ENCODE measurements around the gene YBX3.

Gene YBX3

DNA sequence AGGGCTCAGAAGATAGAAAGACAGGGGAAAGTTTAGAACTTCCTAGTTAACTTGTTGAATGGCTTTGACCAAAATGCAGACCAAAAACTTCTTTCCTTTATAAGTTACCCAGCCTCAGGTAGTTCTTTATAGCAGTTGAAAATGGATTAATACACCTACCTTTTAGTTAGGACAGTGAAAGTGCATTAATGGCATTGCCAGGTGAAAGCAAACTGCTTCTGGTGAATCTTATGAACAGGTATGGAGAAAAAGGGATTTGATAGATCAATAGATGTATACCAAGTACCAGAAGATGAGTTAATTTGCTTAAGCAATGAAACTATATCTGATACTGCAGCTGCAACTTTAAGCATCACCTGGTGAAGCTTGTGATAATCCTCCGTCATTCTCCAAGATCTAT lies 35.1 kb downstream of the YBX3 start:
- TF ChIP-seq YY1 (IDR thresholded peaks at IDR 0.05; ENCODE audit: low read depth) (no peak), TCF12 (IDR thresholded peaks at IDR 0.05; ENCODE audit: low read depth) (no peak), NFIC (IDR thresholded peaks at IDR 0.05) (no peak), TEAD4 (IDR thresholded peaks at IDR 0.05) (no peak), CEBPB (IDR thresholded peaks at IDR 0.05) (no peak), ZBTB7A (IDR thresholded peaks at IDR 0.05; ENCODE audit: low read depth) (no peak), EGR1 (IDR thresholded peaks at IDR 0.05) (no peak)
- TF ChIP-seq, protein P1, sequence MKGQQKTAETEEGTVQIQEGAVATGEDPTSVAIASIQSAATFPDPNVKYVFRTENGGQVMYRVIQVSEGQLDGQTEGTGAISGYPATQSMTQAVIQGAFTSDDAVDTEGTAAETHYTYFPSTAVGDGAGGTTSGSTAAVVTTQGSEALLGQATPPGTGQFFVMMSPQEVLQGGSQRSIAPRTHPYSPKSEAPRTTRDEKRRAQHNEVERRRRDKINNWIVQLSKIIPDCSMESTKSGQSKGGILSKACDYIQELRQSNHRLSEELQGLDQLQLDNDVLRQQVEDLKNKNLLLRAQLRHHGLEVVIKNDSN (IDR thresholded peaks at IDR 0.05), result no peak

DNA sequence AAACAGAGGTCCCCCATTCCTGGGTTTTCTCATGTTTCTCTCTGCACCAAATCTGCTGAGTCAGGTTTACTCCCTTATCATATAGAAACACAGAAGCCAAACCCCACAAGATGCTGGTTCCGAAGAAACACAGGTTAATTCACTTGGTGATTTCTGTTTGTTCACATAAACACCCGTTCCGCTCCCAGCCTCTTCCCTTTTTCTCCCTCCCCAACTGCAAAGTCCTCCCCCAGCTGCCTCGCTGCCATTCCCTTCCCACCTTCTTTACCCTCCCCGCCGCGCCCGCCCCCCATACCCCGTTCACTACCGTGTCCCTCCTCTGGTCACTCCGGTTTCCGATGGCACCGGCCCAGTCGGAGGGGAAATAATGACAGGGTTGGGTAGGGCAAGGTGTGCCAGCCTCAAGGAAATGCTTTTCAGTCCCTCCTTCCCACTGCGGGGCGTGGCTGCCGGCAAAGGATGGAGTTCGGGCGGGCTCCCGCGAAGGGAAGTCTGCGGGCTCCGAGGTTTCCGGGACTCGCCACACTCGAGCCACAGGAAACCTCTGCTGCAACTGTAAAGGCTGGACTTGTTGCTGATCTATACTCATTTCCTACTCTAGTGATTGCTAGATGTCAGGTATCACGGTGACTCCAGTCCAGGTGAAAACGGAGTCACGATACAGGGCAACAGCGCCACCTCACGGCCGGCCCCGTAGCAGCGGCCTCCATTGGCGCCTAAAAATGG lies 49.3 kb downstream of the YBX3 start, which contains the start of gene STYK1:
STYK1 (minus strand) TSS at position 394 of the 726 bp plus-strand sequence. CDS start 39,434 bp downstream, outside the sequence.
- TF ChIP-seq, protein P2, sequence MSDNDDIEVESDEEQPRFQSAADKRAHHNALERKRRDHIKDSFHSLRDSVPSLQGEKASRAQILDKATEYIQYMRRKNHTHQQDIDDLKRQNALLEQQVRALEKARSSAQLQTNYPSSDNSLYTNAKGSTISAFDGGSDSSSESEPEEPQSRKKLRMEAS (IDR thresholded peaks at IDR 0.05), result peak; percentile 75
- TF ChIP-seq TAF1 (IDR thresholded peaks at IDR 0.05; ENCODE audit: low read depth) (peak; percentile 60), EGR1 (IDR thresholded peaks at IDR 0.05) (no peak), NFIC (IDR thresholded peaks at IDR 0.05) (0 out of 2 replicates have a peak, but pooled peaks have one; percentile 53), ZBTB7A (IDR thresholded peaks at IDR 0.05; ENCODE audit: low read depth) (0 out of 2 replicates have a peak, but pooled peaks have one; percentile 48), TEAD4 (IDR thresholded peaks at IDR 0.05) (peak; percentile 22; the same call in 1 of the 2 replicates), FOXM1 (IDR thresholded peaks at IDR 0.05; ENCODE audit: borderline replicate concordance, low read depth) (peak; percentile 26; the same call in 1 of the 2 replicates), CREB1 (IDR thresholded peaks at IDR 0.05; ENCODE audit: low read depth) (no peak), CEBPB (IDR thresholded peaks at IDR 0.05) (peak; percentile 39; the same call in 1 of the 2 replicates), YY1 (IDR thresholded peaks at IDR 0.05; ENCODE audit: low read depth) (peak; percentile 82), TCF12 (IDR thresholded peaks at IDR 0.05; ENCODE audit: low read depth) (no peak), EP300 (IDR thresholded peaks at IDR 0.05; ENCODE audit: borderline replicate concordance) (peak; percentile 35; the same call in 1 of the 2 replicates), RAD21 (IDR thresholded peaks at IDR 0.05; ENCODE audit: low read depth) (peak; percentile 95)
- TF ChIP-seq, protein P3, sequence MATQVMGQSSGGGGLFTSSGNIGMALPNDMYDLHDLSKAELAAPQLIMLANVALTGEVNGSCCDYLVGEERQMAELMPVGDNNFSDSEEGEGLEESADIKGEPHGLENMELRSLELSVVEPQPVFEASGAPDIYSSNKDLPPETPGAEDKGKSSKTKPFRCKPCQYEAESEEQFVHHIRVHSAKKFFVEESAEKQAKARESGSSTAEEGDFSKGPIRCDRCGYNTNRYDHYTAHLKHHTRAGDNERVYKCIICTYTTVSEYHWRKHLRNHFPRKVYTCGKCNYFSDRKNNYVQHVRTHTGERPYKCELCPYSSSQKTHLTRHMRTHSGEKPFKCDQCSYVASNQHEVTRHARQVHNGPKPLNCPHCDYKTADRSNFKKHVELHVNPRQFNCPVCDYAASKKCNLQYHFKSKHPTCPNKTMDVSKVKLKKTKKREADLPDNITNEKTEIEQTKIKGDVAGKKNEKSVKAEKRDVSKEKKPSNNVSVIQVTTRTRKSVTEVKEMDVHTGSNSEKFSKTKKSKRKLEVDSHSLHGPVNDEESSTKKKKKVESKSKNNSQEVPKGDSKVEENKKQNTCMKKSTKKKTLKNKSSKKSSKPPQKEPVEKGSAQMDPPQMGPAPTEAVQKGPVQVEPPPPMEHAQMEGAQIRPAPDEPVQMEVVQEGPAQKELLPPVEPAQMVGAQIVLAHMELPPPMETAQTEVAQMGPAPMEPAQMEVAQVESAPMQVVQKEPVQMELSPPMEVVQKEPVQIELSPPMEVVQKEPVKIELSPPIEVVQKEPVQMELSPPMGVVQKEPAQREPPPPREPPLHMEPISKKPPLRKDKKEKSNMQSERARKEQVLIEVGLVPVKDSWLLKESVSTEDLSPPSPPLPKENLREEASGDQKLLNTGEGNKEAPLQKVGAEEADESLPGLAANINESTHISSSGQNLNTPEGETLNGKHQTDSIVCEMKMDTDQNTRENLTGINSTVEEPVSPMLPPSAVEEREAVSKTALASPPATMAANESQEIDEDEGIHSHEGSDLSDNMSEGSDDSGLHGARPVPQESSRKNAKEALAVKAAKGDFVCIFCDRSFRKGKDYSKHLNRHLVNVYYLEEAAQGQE (IDR thresholded peaks at IDR 0.05; ENCODE audit: low read depth), result no peak
- TF ChIP-seq, protein P1 (IDR thresholded peaks at IDR 0.05), result no peak

DNA sequence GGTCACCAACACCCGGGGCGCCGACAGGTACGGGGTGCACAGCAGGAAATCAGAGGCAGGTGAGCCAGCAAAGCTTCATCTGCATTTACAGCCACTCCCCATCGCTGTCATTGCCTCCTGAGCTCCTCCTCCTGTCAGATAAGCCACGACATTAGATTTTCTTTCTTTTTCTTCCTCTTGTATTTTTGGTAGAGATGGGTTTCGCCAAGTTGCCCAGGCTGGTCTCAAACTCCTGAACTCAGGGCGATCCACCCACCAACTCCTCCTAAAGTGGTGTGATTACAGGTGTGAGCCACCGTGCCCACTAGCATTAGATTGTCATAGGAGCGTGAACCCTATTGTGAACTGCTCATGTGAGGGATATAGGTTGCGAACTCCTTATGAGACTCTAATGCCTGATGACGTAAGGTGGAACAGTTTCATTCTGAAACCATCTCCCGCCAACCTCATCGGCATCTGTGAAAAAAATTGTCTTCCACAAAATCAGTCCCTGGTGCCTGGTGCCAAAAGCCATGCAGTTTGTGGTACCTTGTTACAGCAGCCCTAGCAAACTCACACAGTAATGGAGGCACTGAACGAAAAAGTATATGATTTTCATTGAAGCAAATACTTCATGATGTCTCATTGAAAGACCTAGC lies 50.8 kb downstream of the YBX3 start:
- TF ChIP-seq TEAD4 (IDR thresholded peaks at IDR 0.05), result no peak
- TF ChIP-seq, protein P3 (IDR thresholded peaks at IDR 0.05; ENCODE audit: low read depth), result no peak
- TF ChIP-seq, protein P2 (IDR thresholded peaks at IDR 0.05), result no peak
- no peak for TF ChIP-seq CREB1 (IDR thresholded peaks at IDR 0.05; ENCODE audit: low read depth)
- no peak for TF ChIP-seq NFIC (IDR thresholded peaks at IDR 0.05)
- TF ChIP-seq TAF1 (IDR thresholded peaks at IDR 0.05; ENCODE audit: low read depth), result no peak
- no peak for TF ChIP-seq TCF12 (IDR thresholded peaks at IDR 0.05; ENCODE audit: low read depth)
- no peak for TF ChIP-seq EP300 (IDR thresholded peaks at IDR 0.05; ENCODE audit: borderline replicate concordance)
- TF ChIP-seq ZBTB7A (IDR thresholded peaks at IDR 0.05; ENCODE audit: low read depth), result no peak
- TF ChIP-seq, protein P1 (IDR thresholded peaks at IDR 0.05), result no peak
- TF ChIP-seq EGR1 (IDR thresholded peaks at IDR 0.05), result no peak
- TF ChIP-seq YY1 (IDR thresholded peaks at IDR 0.05; ENCODE audit: low read depth), result no peak
- no peak for TF ChIP-seq RAD21 (IDR thresholded peaks at IDR 0.05; ENCODE audit: low read depth)
- no peak for TF ChIP-seq CEBPB (IDR thresholded peaks at IDR 0.05)
- TF ChIP-seq FOXM1 (IDR thresholded peaks at IDR 0.05; ENCODE audit: borderline replicate concordance, low read depth), result no peak

DNA sequence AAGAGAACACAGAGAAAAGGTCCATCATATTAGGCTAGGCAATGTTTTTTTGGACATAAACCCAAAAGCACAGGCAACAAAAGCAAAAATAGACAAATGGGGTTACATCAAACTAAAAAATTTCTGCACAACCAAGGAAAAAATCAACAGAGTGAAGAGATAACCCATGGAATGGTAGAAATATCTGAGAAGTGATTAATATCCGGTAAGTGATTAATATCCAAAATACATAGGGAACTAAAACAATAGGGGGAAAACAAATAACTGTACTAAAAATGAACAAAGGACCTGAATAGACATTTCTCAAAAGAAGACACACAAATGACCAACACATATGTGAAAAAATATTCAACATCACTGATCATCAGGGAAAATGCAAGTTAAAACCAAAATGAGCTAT lies 53.6 kb downstream of the YBX3 start:
- TF ChIP-seq CREB1 (IDR thresholded peaks at IDR 0.05; ENCODE audit: low read depth) (no peak), NFIC (IDR thresholded peaks at IDR 0.05) (no peak), TAF1 (IDR thresholded peaks at IDR 0.05; ENCODE audit: low read depth) (no peak), RAD21 (IDR thresholded peaks at IDR 0.05; ENCODE audit: low read depth) (no peak), YY1 (IDR thresholded peaks at IDR 0.05; ENCODE audit: low read depth) (no peak), FOXM1 (IDR thresholded peaks at IDR 0.05; ENCODE audit: borderline replicate concordance, low read depth) (no peak), TEAD4 (IDR thresholded peaks at IDR 0.05) (no peak), ZBTB7A (IDR thresholded peaks at IDR 0.05; ENCODE audit: low read depth) (no peak), TCF12 (IDR thresholded peaks at IDR 0.05; ENCODE audit: low read depth) (no peak), EP300 (IDR thresholded peaks at IDR 0.05; ENCODE audit: borderline replicate concordance) (no peak)
- TF ChIP-seq, protein P2 (IDR thresholded peaks at IDR 0.05), result no peak
- TF ChIP-seq, protein P1 (IDR thresholded peaks at IDR 0.05), result no peak
- TF ChIP-seq, protein P3 (IDR thresholded peaks at IDR 0.05; ENCODE audit: low read depth), result no peak
